Measurements from ENCODE around the gene NASP.

Gene NASP

GRCh38 chr1:45620588-45621500, 37.0 kb downstream of the NASP start:
- DNase-seq (ENCODE audit: low read depth) = no peak

GRCh38 chr1:45621501-45621836, 37.6 kb downstream of the NASP start:
- DNase-seq (ENCODE audit: low read depth) = no peak

GRCh38 chr1:45621895-45622523, 38.2 kb downstream of the NASP start:
- no peak for DNase-seq (ENCODE audit: low read depth)

GRCh38 chr1:45622524-45623394, 38.9 kb downstream of the NASP start:
- no peak for DNase-seq (ENCODE audit: low read depth)

- no peak for DNase-seq (ENCODE audit: low read depth)
Observed at GRCh38 chr1:45623972-45624371, 40.1 kb downstream of the NASP start, which contains the start of gene CCDC17. CCDC17 (minus strand) TSS chr1:45624054; CDS start chr1:45623909, 145 bp downstream.

- DNase-seq (ENCODE audit: low read depth) = no peak
Observed at GRCh38 chr1:45629035-45629434, 45.2 kb downstream of the NASP start.

GRCh38 chr1:45630429-45630828, 46.6 kb downstream of the NASP start:
- DNase-seq (ENCODE audit: low read depth) = no peak

GRCh38 chr1:45635211-45635610, 51.4 kb downstream of the NASP start:
- no peak for DNase-seq (ENCODE audit: low read depth)

GRCh38 chr1:45640293-45640692, 56.5 kb downstream of the NASP start:
- DNase-seq (ENCODE audit: low read depth) = no peak

GRCh38 chr1:45643321-45643720, 59.5 kb downstream of the NASP start:
- DNase-seq (ENCODE audit: low read depth) = no peak

GRCh38 chr1:45643978-45644377, 60.1 kb downstream of the NASP start:
- DNase-seq (ENCODE audit: low read depth) = no peak

GRCh38 chr1:45644661-45645060, 60.8 kb downstream of the NASP start:
- no peak for DNase-seq (ENCODE audit: low read depth)

GRCh38 chr1:45647248-45648021, 63.6 kb downstream of the NASP start:
- no peak for DNase-seq (ENCODE audit: low read depth)

GRCh38 chr1:45654540-45655280, 70.9 kb downstream of the NASP start:
- no peak for DNase-seq (ENCODE audit: low read depth)

- DNase-seq (ENCODE audit: low read depth) = no peak
Observed at GRCh38 chr1:45656573-45657226, 72.9 kb downstream of the NASP start.

- DNase-seq (ENCODE audit: low read depth) = no peak
Observed at GRCh38 chr1:45658171-45658570, 74.3 kb downstream of the NASP start.

- no peak for DNase-seq (ENCODE audit: low read depth)
Observed at GRCh38 chr1:45659222-45659621, 75.4 kb downstream of the NASP start.

- no peak for DNase-seq (ENCODE audit: low read depth)
Observed at GRCh38 chr1:45660336-45660735, 76.5 kb downstream of the NASP start.

GRCh38 chr1:45666836-45667235, 83.0 kb downstream of the NASP start:
- DNase-seq (ENCODE audit: low read depth) = no peak

GRCh38 chr1:45667321-45668111, 83.7 kb downstream of the NASP start:
- no peak for DNase-seq (ENCODE audit: low read depth)
